H1 (cell line): ENCODE data around the gene RPRD2. TPM values are rescaled to one million over a fixed set of nuclear protein-coding genes. Genes with fewer than 3 reads are reported as not detected.

Experiments used
- CTCF ChIA-PET: fragments of 300-600 bp; sonication (Branson Sonifier 250); formaldehyde crosslinking; loops from one replicate; lab custom pipeline; 2021; ENCODE audit not compliant: partially characterized antibody; lab: Charles Lee
- POLR2A ChIA-PET: fragments of 300-600 bp; sonication (Branson Sonifier 250); formaldehyde crosslinking; loops from one replicate; lab custom pipeline; 2021; ENCODE audit warnings: inconsistent platforms; ENCODE audit not compliant: partially characterized antibody; lab: Charles Lee
- DNase-seq, 2 experiments: peaks; one replicate each; pipeline versions ENCODE4 v3.0.0 to v3.0.0-alpha.2; 2010 to 2022; ENCODE audit warnings: low spot score in 2 of 2, low read depth in 1 of 2, mixed read lengths in 1 of 2
- FAIRE-seq: peaks from 2 replicates; lab custom pipeline; 2011; peaks lifted over from hg19 to GRCh38; lab: Jason Lieb, UNC
- H2AFZ ChIP-seq: 2 replicates; pipeline ENCODE4 v1.8.1; 2012; ENCODE audit warnings: low read length, inconsistent platforms
- H2AK5ac ChIP-seq: 2 replicates; pipeline ENCODE4 v1.6.1; 2013; ENCODE audit warnings: low read depth, low read length
- H2BK120ac ChIP-seq: replicated peaks from 2 replicates; pipeline ENCODE3; 2013; ENCODE audit warnings: low read depth, low read length, inconsistent platforms
- H2BK12ac ChIP-seq: 2 replicates; pipeline ENCODE4 v1.6.1; 2013; ENCODE audit warnings: low read depth, low read length
- H2BK15ac ChIP-seq: 2 replicates; pipeline ENCODE4 v1.6.1; 2013; ENCODE audit warnings: low read length
- H2BK20ac ChIP-seq: 2 replicates; pipeline ENCODE4 v1.6.1; 2013; ENCODE audit warnings: low read length
- H2BK5ac ChIP-seq: 2 replicates; pipeline ENCODE4 v1.6.1; 2013; ENCODE audit warnings: low read depth, low read length
- H3K14ac ChIP-seq: 2 replicates; pipeline ENCODE4 v1.6.1; 2013; ENCODE audit warnings: inconsistent platforms; ENCODE audit not compliant: insufficient read length
- H3K18ac ChIP-seq: 2 replicates; pipeline ENCODE4 v1.6.1; 2013; ENCODE audit warnings: low read length; ENCODE audit errors: extremely low read depth
- H3K23ac ChIP-seq: 2 replicates; pipeline ENCODE4 v1.6.1; 2013; ENCODE audit warnings: inconsistent platforms; ENCODE audit not compliant: insufficient read length
- H3K23me2 ChIP-seq: 2 replicates; pipeline ENCODE4 v1.6.1; 2013; ENCODE audit warnings: low read depth, low read length
- H3K27ac ChIP-seq: 2 replicates; pipeline ENCODE4 v1.6.1; 2011; ENCODE audit warnings: low read depth, low read length, inconsistent platforms
- H3K27me3 ChIP-seq, 4 experiments: replicated peaks in 1 of 4; 1 replicate in 1 of 4; 2 replicates in 3 of 4; pipeline versions ENCODE4 v1.6.1 to v1.8.1; 2011 to 2013; ENCODE audit warnings: low read length in 3 of 4, mild to moderate bottlenecking in 3 of 4, inconsistent platforms in 2 of 4, mixed read lengths in 2 of 4, moderate library complexity in 1 of 4; ENCODE audit not compliant: control insufficient read depth in 3 of 4, insufficient read depth in 3 of 4; ENCODE audit errors: extremely low read depth in 1 of 4
- H3K36me3 ChIP-seq, 4 experiments: 2 replicates each; pipeline versions ENCODE4 v1.6.1 to v1.8.1; 2011 to 2013; ENCODE audit warnings: mild to moderate bottlenecking in 4 of 4, low read length in 3 of 4, moderate library complexity in 2 of 4, control low read depth in 1 of 4, inconsistent platforms in 1 of 4; ENCODE audit not compliant: insufficient read depth in 4 of 4, control insufficient read depth in 2 of 4
- H3K4ac ChIP-seq: replicated peaks from 2 replicates; pipeline ENCODE3; 2013; ENCODE audit warnings: low read length, low read depth, mixed read lengths, inconsistent platforms; ENCODE audit not compliant: insufficient read length
- H3K4me1 ChIP-seq, 4 experiments: replicated peaks in 1 of 4; 1 replicate in 1 of 4; 2 replicates in 3 of 4; pipeline versions ENCODE4 v1.6.1 to v1.8.1; 2011 to 2013; ENCODE audit warnings: low read length in 3 of 4, inconsistent platforms in 2 of 4, mixed read lengths in 1 of 4; ENCODE audit not compliant: insufficient read depth in 4 of 4, control insufficient read depth in 3 of 4
- H3K4me2 ChIP-seq, 2 experiments: 2 replicates each; pipeline versions ENCODE4 v1.6.1 to v1.8.1; 2011 to 2013; ENCODE audit warnings: low read depth in 2 of 2, low read length in 2 of 2, control low read depth in 1 of 2, inconsistent platforms in 1 of 2, mild to moderate bottlenecking in 1 of 2; ENCODE audit not compliant: insufficient read depth in 1 of 2
- H3K4me3 ChIP-seq, 4 experiments: fragments of 200-600, 300-600 bp in 1 of 4; sonication (generic), shearing (Covaris generic), sonication (Bioruptor Twin) in 1 of 4; 2 replicates each; pipeline versions ENCODE4 v1.5.1 to v1.8.1; 2011 to 2016; ENCODE audit warnings: low read length in 4 of 4, low read depth in 3 of 4, control low read depth in 2 of 4, inconsistent platforms in 2 of 4, mild to moderate bottlenecking in 2 of 4, mixed read lengths in 1 of 4, moderate library complexity in 1 of 4; ENCODE audit not compliant: insufficient read depth in 2 of 4; ENCODE audit errors: extremely low read depth in 1 of 4
- H3K56ac ChIP-seq: replicated peaks from 2 replicates; pipeline ENCODE3; 2013; ENCODE audit warnings: low read depth, mild to moderate bottlenecking, mixed read lengths, low read length, inconsistent platforms; ENCODE audit not compliant: insufficient read length
- H3K79me1 ChIP-seq: 2 replicates; pipeline ENCODE4 v1.6.1; 2013; ENCODE audit warnings: low read depth, low read length, control low read depth
- H3K79me2 ChIP-seq, 2 experiments: 2 replicates each; pipeline versions ENCODE4 v1.6.1 to v1.8.1; 2012 to 2013; ENCODE audit warnings: low read length in 2 of 2, mild to moderate bottlenecking in 2 of 2, inconsistent platforms in 1 of 2; ENCODE audit not compliant: insufficient read depth in 2 of 2, control insufficient read depth in 1 of 2
- H3K9ac ChIP-seq, 4 experiments: replicated peaks in 1 of 4; 1 replicate in 1 of 4; 2 replicates in 3 of 4; pipeline versions ENCODE4 v1.6.1 to v1.8.1; 2011 to 2013; ENCODE audit warnings: low read depth in 3 of 4, low read length in 3 of 4, control low read depth in 2 of 4, mild to moderate bottlenecking in 2 of 4, moderate library complexity in 2 of 4, inconsistent platforms in 1 of 4; ENCODE audit errors: extremely low read depth in 1 of 4
- H3K9me3 ChIP-seq, 2 experiments: 2 replicates each; pipeline versions ENCODE4 v1.6.1 to v1.8.1; 2012 to 2013; ENCODE audit warnings: mild to moderate bottlenecking in 2 of 2, moderate library complexity in 2 of 2, control low read depth in 1 of 2, inconsistent platforms in 1 of 2, low read depth in 1 of 2, low read length in 1 of 2, mixed read lengths in 1 of 2; ENCODE audit not compliant: insufficient read depth in 2 of 2
- H4K20me1 ChIP-seq, 2 experiments: replicated peaks in 1 of 2; 2 replicates each; pipeline versions ENCODE3 to v1.8.1; 2011 to 2013; ENCODE audit warnings: inconsistent platforms in 2 of 2, low read length in 2 of 2, mild to moderate bottlenecking in 1 of 2; ENCODE audit not compliant: insufficient read depth in 2 of 2, control insufficient read depth in 1 of 2
- H4K5ac ChIP-seq: 2 replicates; pipeline ENCODE4 v1.6.1; 2013; ENCODE audit warnings: low read length, low read depth, mixed read lengths, inconsistent platforms; ENCODE audit not compliant: insufficient read length
- H4K8ac ChIP-seq: 2 replicates; pipeline ENCODE4 v1.8.0; 2013; ENCODE audit warnings: mild to moderate bottlenecking, moderate library complexity, low read length, inconsistent platforms; ENCODE audit not compliant: insufficient read depth; ENCODE audit errors: extremely low read depth
- H4K91ac ChIP-seq: replicated peaks from 2 replicates; pipeline ENCODE3; 2013; ENCODE audit warnings: low read length, mixed read lengths, inconsistent platforms; ENCODE audit not compliant: insufficient read length
- ATF2 ChIP-seq: IDR thresholded peaks from 2 replicates; pipeline ENCODE4 v1.6.1; 2012; ENCODE audit warnings: low read length, inconsistent platforms
- CHD1 ChIP-seq: IDR thresholded peaks from 2 replicates; pipeline ENCODE4 v1.6.1; 2012; ENCODE audit warnings: low read depth, low read length, improper control_type of control experiment
- KDM5A ChIP-seq: fragments of 200-600 bp; IDR thresholded peaks from 2 replicates; pipeline ENCODE4 v1.7.1; 2012; ENCODE audit warnings: mild to moderate bottlenecking, low read length, inconsistent platforms, mixed read lengths
- PHF8 ChIP-seq: fragments of 200-600 bp; sonication (generic); conservative IDR thresholded peaks from 2 replicates; pipeline ENCODE4 v1.7.1; 2012; ENCODE audit warnings: low read depth, mild to moderate bottlenecking, inconsistent platforms, low read length, moderate library complexity
- TBP ChIP-seq: IDR thresholded peaks from 2 replicates; pipeline ENCODE4 v1.6.1; 2011; ENCODE audit warnings: low read depth, low read length, improper control_type of control experiment
- USF2 ChIP-seq: IDR thresholded peaks from 2 replicates; pipeline ENCODE4 v1.6.1; 2011; ENCODE audit warnings: low read length, improper control_type of control experiment
- WGBS, 2 experiments: shearing (Covaris generic) in 1 of 2; methylation state at CpG; one replicate each; pipeline versions ENCODE4 v1.1.6 to v1.1.7; 2013 to 2015; ENCODE audit warnings: low lambda C conversion rate in 2 of 2, mixed read lengths in 2 of 2, inconsistent platforms in 1 of 2, low coverage in 1 of 2, missing lambda C conversion rate in 1 of 2; ENCODE audit not compliant: insufficient replicate concordance in 2 of 2, insufficient coverage in 1 of 2, insufficient read length in 1 of 2; ENCODE audit errors: extremely low coverage in 1 of 2, missing lambda C conversion rate in 1 of 2; 5-methylcytosine and 5-hydroxymethylcytosine counted together
- polyA plus RNA-seq, 7 experiments: library from polyadenylated mRNA; depleted of rRNA in 3 of 7; stranded (reverse) in 5 of 7; unstranded in 2 of 7; fragments of >200 nt in 5 of 7; fragments of 200-250 nt in 2 of 7; gene quantifications; 1 replicate in 5 of 7; 2 replicates in 1 of 7; 4 replicates in 1 of 7; pipeline versions ENCODE4 v1.2.1 to v1.2.3, GENCODE V29; 2011 to 2013; ENCODE audit warnings: missing spikeins in 2 of 7, mixed read lengths in 2 of 7
- total RNA-seq: library from RNA; stranded (reverse); fragmentation: NEBNext Ultra II Directional; extraction: Animal tissue kit (Norgen Biotek cat#: 25700); gene quantifications from 2 replicates; pipeline ENCODE4 v1.2.1, GENCODE V29; 2021

Gene RPRD2
- total and polyA plus RNA-seq, 2 of the 8 experiments (the other 6 are each of a cell fraction or from before 2014, with no cell fraction given) = 14.4 to 32.4 TPM

GRCh38 chr1:150512846-150513245 lies 148.9 kb downstream of the RPRD2 start:
- Histone ChIP-seq H4K8ac (no peak overlapping the region), H3K79me2 (no peaks in the 10 kb centered on the region), H3K4me2 (no peak overlapping the region), H3K27me3 (no peaks in the 10 kb centered on the region; a peak in 1 of 7 replicates), H3K36me3 (no peaks in the 10 kb centered on the region), H3K9ac (no peak overlapping the region), H4K5ac (no peak overlapping the region), H2BK12ac (no peak overlapping the region)
- CTCF ChIA-PET = interaction anchor here (22.4 kb wide), 1 partner anchor 20 kb away, joined by 253 read pairs; no protein-coding TSS in a partner anchor
- no peak for TF ChIP-seq ATF2
- no peak for TF ChIP-seq CHD1
- no peak for TF ChIP-seq USF2
- TF ChIP-seq TBP = no peak
- TF ChIP-seq PHF8 = no peak
- TF ChIP-seq KDM5A = no peak
- TF ChIP-seq, all 59 proteins: peak for 0
- 69% methylated on average over 2 of the region's 2 CpGs; no CpG with 5 or more reads in 1 of the 2 experiments for WGBS, 2 experiments
- peaks cover 0 to 4% (median 3%) of the 10 kb centered on the region in 4 experiments; a peak in 5 of 7 replicates for H3K4me1 ChIP-seq
- no peaks in the 10 kb centered on the region for H4K20me1 ChIP-seq
- H3K23me2 ChIP-seq = peaks cover 5% of the 10 kb centered on the region
- no peak for DNase-seq
- H2BK20ac ChIP-seq = no peak overlapping the region
- H3K14ac ChIP-seq = no peak overlapping the region
- H3K4ac ChIP-seq = no peak overlapping the region
- no peak overlapping the region for H4K91ac ChIP-seq
- H2BK15ac ChIP-seq = no peak overlapping the region
- H2AK5ac ChIP-seq = no peak overlapping the region
- H3K79me1 ChIP-seq = no peaks in the 10 kb centered on the region
- no peak overlapping the region for H3K27ac ChIP-seq
- no peak overlapping the region for H3K18ac ChIP-seq
- FAIRE-seq = no peak
- H2BK120ac ChIP-seq = no peak overlapping the region
- no peak overlapping the region for H3K23ac ChIP-seq
- H3K56ac ChIP-seq = no peak overlapping the region
- POLR2A ChIA-PET = interaction anchor here (1.7 kb wide), 1 partner anchor 15 kb away, joined by 4 read pairs; no protein-coding TSS in a partner anchor
- H2AFZ ChIP-seq = no peak overlapping the region
- no peaks in the 10 kb centered on the region for H3K9me3 ChIP-seq
- no peak overlapping the region for H2BK5ac ChIP-seq
- H3K4me3 ChIP-seq = no peak overlapping the region
